IMR-90 (cell line): ENCODE data around the gene KIF21A.

Experiments
- RFX5 ChIP-seq: IDR thresholded peaks from 2 replicates; pipeline ENCODE4 v1.8.0; 2012; ENCODE audit warnings: low read depth, mild to moderate bottlenecking, low read length, moderate library complexity
- TF ChIP-seq, protein P1 (sequence below): conservative IDR thresholded peaks from 2 replicates; pipeline ENCODE4 v1.5.1; 2012; ENCODE audit warnings: mild to moderate bottlenecking, low read depth, low read length, improper control_type of control experiment

- TF ChIP-seq RFX5, result no peak
- TF ChIP-seq, protein P1, sequence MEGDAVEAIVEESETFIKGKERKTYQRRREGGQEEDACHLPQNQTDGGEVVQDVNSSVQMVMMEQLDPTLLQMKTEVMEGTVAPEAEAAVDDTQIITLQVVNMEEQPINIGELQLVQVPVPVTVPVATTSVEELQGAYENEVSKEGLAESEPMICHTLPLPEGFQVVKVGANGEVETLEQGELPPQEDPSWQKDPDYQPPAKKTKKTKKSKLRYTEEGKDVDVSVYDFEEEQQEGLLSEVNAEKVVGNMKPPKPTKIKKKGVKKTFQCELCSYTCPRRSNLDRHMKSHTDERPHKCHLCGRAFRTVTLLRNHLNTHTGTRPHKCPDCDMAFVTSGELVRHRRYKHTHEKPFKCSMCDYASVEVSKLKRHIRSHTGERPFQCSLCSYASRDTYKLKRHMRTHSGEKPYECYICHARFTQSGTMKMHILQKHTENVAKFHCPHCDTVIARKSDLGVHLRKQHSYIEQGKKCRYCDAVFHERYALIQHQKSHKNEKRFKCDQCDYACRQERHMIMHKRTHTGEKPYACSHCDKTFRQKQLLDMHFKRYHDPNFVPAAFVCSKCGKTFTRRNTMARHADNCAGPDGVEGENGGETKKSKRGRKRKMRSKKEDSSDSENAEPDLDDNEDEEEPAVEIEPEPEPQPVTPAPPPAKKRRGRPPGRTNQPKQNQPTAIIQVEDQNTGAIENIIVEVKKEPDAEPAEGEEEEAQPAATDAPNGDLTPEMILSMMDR, result no peak
These were observed 111.2 kb downstream of the KIF21A start for GRCh38 chr12:39331539-39332261.
